NCI-H1694 treated with DMSO at 0.1 percent for 48 hours (cell line): Measurements from ENCODE around the gene SLC25A26.

Experiments
- DNase-seq: peaks from one replicate; lab custom pipeline; 2025; lab: John Stamatoyannopoulos, UW

SLC25A26 gene

GRCh38 chr3:66376568-66376967 lies 155.8 kb downstream of the SLC25A26 start:
- DNase-seq, result no peak

- no peak for DNase-seq
Measured at GRCh38 chr3:66377800-66378199, 157.0 kb downstream of the SLC25A26 start.

GRCh38 chr3:66378256-66378655 lies 157.5 kb downstream of the SLC25A26 start:
- no peak for DNase-seq

- DNase-seq, result no peak
Measured at GRCh38 chr3:66379565-66379964, 158.8 kb downstream of the SLC25A26 start.

GRCh38 chr3:66380200-66380932 lies 159.6 kb downstream of the SLC25A26 start:
- no peak for DNase-seq

- DNase-seq, result no peak
Measured at GRCh38 chr3:66381626-66382025, 160.8 kb downstream of the SLC25A26 start.

GRCh38 chr3:66382142-66382541 lies 161.3 kb downstream of the SLC25A26 start:
- no peak for DNase-seq

GRCh38 chr3:66383023-66383422 lies 162.2 kb downstream of the SLC25A26 start:
- no peak for DNase-seq

- no peak for DNase-seq
Measured at GRCh38 chr3:66383998-66384745, 163.4 kb downstream of the SLC25A26 start.

GRCh38 chr3:66385066-66385465 lies 164.3 kb downstream of the SLC25A26 start:
- no peak for DNase-seq

- DNase-seq, result no peak
Measured at GRCh38 chr3:66386011-66386924, 165.5 kb downstream of the SLC25A26 start.

- no peak for DNase-seq
Measured at GRCh38 chr3:66386925-66387650, 166.3 kb downstream of the SLC25A26 start.

GRCh38 chr3:66390013-66390412 lies 169.2 kb downstream of the SLC25A26 start:
- DNase-seq, result no peak

- no peak for DNase-seq
Measured at GRCh38 chr3:66392512-66392911, 171.7 kb downstream of the SLC25A26 start.

- no peak for DNase-seq
Measured at GRCh38 chr3:66392966-66393332, 172.1 kb downstream of the SLC25A26 start.

- no peak for DNase-seq
Measured at GRCh38 chr3:66393333-66394005, 172.7 kb downstream of the SLC25A26 start.

- DNase-seq, result no peak
Measured at GRCh38 chr3:66394019-66394752, 173.4 kb downstream of the SLC25A26 start.

GRCh38 chr3:66394753-66395249 lies 174.0 kb downstream of the SLC25A26 start:
- DNase-seq, result no peak

- no peak for DNase-seq
Measured at GRCh38 chr3:66395635-66396034, 174.8 kb downstream of the SLC25A26 start.

GRCh38 chr3:66396161-66396760 lies 175.5 kb downstream of the SLC25A26 start:
- DNase-seq, result no peak
